Measurements from ENCODE around the gene IQCC. TPM values are rescaled to one million over a fixed set of nuclear protein-coding genes. Genes with fewer than 3 reads are reported as not detected.
A peak's percentile ranks its signal among the peaks of the same experiment; 100 is the strongest.

The IQCC gene
- total and polyA plus RNA-seq, 7 donors: 0.24 to 1.2 (median 0.69) TPM

DNA sequence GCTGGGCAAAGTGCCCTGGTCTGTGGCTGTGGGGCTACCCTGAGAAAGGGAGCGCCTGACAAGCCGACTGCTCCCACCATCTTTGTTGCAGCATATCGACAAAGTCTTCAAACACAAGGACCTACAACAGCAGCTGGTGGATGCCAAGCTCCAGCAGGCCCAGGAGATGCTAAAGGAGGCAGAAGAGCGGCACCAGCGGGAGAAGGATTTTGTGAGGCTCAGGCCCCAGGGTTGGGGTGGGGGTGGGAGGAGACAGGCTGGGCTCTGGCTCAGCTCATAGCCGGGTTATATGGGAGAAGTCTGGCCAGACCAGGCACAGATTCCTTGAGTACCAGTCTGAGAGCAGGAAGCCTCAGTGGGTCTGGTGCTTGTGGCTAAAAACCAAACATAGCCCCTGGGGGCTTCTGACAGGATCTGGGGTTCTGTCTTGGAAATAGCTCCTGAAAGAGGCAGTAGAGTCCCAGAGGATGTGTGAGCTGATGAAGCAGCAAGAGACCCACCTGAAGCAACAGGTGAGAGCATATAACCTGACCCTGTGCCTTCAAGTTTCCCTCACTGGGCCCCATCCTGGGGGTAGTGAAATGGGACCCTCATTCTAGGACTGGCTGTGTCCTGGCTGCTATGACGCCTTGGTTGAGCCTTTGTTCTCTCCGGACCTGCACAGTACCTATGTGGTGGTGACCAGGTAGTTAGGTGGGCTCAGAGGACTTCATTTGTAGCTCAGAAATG is 13.1 kb upstream of the IQCC start:
- ATAC-seq: no peak
- H3K27me3 ChIP-seq (ENCODE audit: insufficient read depth in 3 of 3, low read length in 2 of 3): no peaks in the 10 kb centered on the region
- 91 to 95% (median 92%) methylated on average over 8 of the region's 8 CpGs for WGBS, 3 donors

DNA sequence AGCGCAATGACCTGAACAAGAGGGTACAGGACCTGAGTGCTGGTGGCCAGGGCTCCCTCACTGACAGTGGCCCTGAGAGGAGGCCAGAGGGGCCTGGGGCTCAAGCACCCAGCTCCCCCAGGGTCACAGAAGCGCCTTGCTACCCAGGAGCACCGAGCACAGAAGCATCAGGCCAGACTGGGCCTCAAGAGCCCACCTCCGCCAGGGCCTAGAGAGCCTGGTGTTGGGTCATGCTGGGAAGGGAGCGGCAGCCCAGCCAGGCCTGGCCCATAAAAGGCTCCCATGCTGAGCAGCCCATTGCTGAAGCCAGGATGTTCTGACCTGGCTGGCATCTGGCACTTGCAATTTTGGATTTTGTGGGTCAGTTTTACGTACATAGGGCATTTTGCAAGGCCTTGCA is 10.5 kb upstream of the IQCC start:
- DNase-seq: peak in 1 of 2 donors; percentile 37
- Histone ChIP-seq H3K27me3 (ENCODE audit: insufficient read depth in 3 of 3, low read length in 2 of 3) (no peaks in the 10 kb centered on the region), H3K4me3 (no peak overlapping the region), H3K36me3 (ENCODE audit: insufficient read depth in 1 of 2, low read depth in 1 of 2) (peaks cover 28 to 84% of the 10 kb centered on the region in 2 donors), H3K4me1 (peaks cover 41% of the 10 kb centered on the region), H3K9me3 (no peaks in the 10 kb centered on the region), H3K27ac (peak overlapping the region; percentile 94)
- ATAC-seq: no peak
- intact Hi-C loops (cut with DNase I): no loop called here
- 87 to 96% (median 91%) methylated on average over 6 of the region's 6 CpGs for WGBS, 3 donors
- TF ChIP-seq, protein P1, sequence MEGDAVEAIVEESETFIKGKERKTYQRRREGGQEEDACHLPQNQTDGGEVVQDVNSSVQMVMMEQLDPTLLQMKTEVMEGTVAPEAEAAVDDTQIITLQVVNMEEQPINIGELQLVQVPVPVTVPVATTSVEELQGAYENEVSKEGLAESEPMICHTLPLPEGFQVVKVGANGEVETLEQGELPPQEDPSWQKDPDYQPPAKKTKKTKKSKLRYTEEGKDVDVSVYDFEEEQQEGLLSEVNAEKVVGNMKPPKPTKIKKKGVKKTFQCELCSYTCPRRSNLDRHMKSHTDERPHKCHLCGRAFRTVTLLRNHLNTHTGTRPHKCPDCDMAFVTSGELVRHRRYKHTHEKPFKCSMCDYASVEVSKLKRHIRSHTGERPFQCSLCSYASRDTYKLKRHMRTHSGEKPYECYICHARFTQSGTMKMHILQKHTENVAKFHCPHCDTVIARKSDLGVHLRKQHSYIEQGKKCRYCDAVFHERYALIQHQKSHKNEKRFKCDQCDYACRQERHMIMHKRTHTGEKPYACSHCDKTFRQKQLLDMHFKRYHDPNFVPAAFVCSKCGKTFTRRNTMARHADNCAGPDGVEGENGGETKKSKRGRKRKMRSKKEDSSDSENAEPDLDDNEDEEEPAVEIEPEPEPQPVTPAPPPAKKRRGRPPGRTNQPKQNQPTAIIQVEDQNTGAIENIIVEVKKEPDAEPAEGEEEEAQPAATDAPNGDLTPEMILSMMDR (IDR thresholded peaks at IDR 0.05): no peak

More for the DNA sequence above, 13.1 kb upstream of the IQCC start:
- intact Hi-C loops (cut with DNase I): no loop called here
- DNase-seq: peak in 1 of 2 donors; percentile 48
- Histone ChIP-seq H3K9me3 (no peaks in the 10 kb centered on the region), H3K27ac (no peak overlapping the region), H3K4me1 (peaks cover 15% of the 10 kb centered on the region), H3K36me3 (ENCODE audit: insufficient read depth in 1 of 2, low read depth in 1 of 2) (peaks cover 38 to 98% of the 10 kb centered on the region in 2 donors), H3K4me3 (no peak overlapping the region)
- TF ChIP-seq, protein P1 (IDR thresholded peaks at IDR 0.05): no peak

- intact Hi-C loops (cut with DNase I): no loop called here
- ATAC-seq: no peak
- TF ChIP-seq, protein P1 (IDR thresholded peaks at IDR 0.05): no peak
- H3K9me3 ChIP-seq: no peaks in the 10 kb centered on the region
- DNase-seq: peak in 1 of 2 donors; percentile 40
- H3K27ac ChIP-seq: peak overlapping the region; percentile 94
- H3K27me3 ChIP-seq (ENCODE audit: insufficient read depth in 3 of 3, low read length in 2 of 3): no peaks in the 10 kb centered on the region
- no peak overlapping the region for H3K4me3 ChIP-seq
- WGBS, 3 donors: 76 to 80% (median 78%) methylated on average over 3 of the region's 3 CpGs
- peaks cover 42% of the 10 kb centered on the region for H3K4me1 ChIP-seq
- peaks cover 26 to 78% of the 10 kb centered on the region in 2 donors for H3K36me3 ChIP-seq (ENCODE audit: insufficient read depth in 1 of 2, low read depth in 1 of 2)
These were observed 9.9 kb upstream of the IQCC start for GRCh38 chr1:32195531-32195930.

DNA sequence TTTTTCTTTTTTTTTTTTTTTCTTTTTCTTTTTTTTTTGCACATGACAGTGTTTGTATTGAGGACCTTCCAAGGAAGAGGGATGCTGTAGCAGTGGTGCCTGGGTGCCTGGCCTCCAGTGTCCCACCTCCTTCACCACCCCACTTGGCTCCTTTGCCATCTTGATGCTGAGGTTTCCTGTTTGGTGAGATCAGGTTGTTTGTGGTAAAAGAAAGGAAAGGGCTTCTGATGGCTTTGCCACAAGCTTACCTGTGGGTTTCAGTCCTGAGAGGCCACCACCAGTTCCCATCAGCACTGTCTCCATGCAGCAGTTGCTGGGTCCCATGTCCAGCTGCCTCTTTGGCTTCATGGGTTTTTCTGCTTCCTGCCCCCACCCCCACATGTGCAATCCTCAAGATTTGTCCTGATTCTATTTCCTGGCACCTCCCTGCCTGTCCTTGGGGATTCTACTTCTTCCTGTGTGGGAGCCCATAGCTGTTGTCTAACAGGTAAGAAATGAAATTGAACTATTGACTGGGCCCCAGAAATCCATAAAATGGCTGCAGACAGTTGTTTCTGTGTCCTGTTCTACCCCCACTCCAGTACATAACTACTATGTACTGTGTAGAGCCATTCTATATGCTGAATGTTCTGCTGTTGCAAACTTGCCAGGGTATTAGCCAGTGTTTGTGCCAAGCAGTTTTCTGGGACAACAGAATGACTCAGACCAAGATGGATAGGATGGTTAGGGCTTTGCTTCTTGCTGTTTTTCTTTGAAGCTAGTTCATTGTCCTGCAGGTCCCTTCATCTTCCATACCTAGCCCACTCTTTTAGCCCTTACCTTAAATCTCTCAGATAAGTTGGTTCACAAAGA is 9.3 kb upstream of the IQCC start:
- Histone ChIP-seq H3K27me3 (ENCODE audit: insufficient read depth in 3 of 3, low read length in 2 of 3) (no peaks in the 10 kb centered on the region), H3K4me1 (peaks cover 43% of the 10 kb centered on the region), H3K27ac (peak overlapping the region; percentile 94), H3K9me3 (no peaks in the 10 kb centered on the region), H3K4me3 (no peak overlapping the region), H3K36me3 (ENCODE audit: insufficient read depth in 1 of 2, low read depth in 1 of 2) (peaks cover 26 to 72% of the 10 kb centered on the region in 2 donors)
- DNase-seq (peak in 1 of 2 donors; percentile 20), ATAC-seq (no peak)
- TF ChIP-seq, protein P1 (IDR thresholded peaks at IDR 0.05): no peak
- intact Hi-C loops (cut with DNase I): no loop called here

All from psoas muscle (tissue), 8 donors.